Upper lobe of right lung (tissue), 1 donor: Measurements from ENCODE around the gene MRPL42. TPM values are rescaled to one million over a fixed set of nuclear protein-coding genes. Genes with fewer than 3 reads are reported as not detected.

ENCODE experiments used
- ATAC-seq: fragments of 200-7000 bp; cut with Tn5 transposase; one replicate; pipeline ENCODE4 v1.9.1; 2020; ENCODE audit warnings: mild to moderate bottlenecking, moderate library complexity
- DNase-seq: peaks from one replicate; pipeline ENCODE4 v3.0.0-alpha.2; 2020
- H3K27ac ChIP-seq: fragments of 200-600 bp; one replicate; pipeline ENCODE4 v1.8.0; 2022
- H3K27me3 ChIP-seq: fragments of 200-600 bp; one replicate; pipeline ENCODE4 v1.8.0; 2022; ENCODE audit warnings: mild to moderate bottlenecking
- H3K36me3 ChIP-seq: fragments of 200-600 bp; one replicate; pipeline ENCODE4 v1.8.0; 2022
- H3K4me1 ChIP-seq: fragments of 200-600 bp; one replicate; pipeline ENCODE4 v1.8.0; 2022
- H3K4me3 ChIP-seq: fragments of 200-600 bp; one replicate; pipeline ENCODE4 v1.8.0; 2022; ENCODE audit warnings: mild to moderate bottlenecking
- H3K9me3 ChIP-seq: fragments of 200-600 bp; one replicate; pipeline ENCODE4 v1.8.0; 2022
- intact Hi-C: fragments of 100-400 bp; cut with DNase I; formaldehyde crosslinking; loops from one replicate; pipeline ENCODE4 v1.11.0; 2022
- total RNA-seq: library from RNA; stranded (reverse); fragmentation: NEBNext Ultra II Directional; extraction: Animal tissue kit (Norgen Biotek cat#: 25700); gene quantifications from one replicate; pipeline ENCODE4 v1.2.1, GENCODE V29; 2021
- TF ChIP-seq, protein P1 (sequence below): fragments of 200-600 bp; IDR thresholded peaks from one replicate; pipeline ENCODE4 v1.8.0; 2022; ENCODE audit warnings: antibody characterized with exemption
- donor health status: DM: no; HTN: yes; CAD: no; lungs with severe emphysema.

The MRPL42 gene
- total RNA-seq, 1 donor from 2014 or later = 49.4 TPM

DNA sequence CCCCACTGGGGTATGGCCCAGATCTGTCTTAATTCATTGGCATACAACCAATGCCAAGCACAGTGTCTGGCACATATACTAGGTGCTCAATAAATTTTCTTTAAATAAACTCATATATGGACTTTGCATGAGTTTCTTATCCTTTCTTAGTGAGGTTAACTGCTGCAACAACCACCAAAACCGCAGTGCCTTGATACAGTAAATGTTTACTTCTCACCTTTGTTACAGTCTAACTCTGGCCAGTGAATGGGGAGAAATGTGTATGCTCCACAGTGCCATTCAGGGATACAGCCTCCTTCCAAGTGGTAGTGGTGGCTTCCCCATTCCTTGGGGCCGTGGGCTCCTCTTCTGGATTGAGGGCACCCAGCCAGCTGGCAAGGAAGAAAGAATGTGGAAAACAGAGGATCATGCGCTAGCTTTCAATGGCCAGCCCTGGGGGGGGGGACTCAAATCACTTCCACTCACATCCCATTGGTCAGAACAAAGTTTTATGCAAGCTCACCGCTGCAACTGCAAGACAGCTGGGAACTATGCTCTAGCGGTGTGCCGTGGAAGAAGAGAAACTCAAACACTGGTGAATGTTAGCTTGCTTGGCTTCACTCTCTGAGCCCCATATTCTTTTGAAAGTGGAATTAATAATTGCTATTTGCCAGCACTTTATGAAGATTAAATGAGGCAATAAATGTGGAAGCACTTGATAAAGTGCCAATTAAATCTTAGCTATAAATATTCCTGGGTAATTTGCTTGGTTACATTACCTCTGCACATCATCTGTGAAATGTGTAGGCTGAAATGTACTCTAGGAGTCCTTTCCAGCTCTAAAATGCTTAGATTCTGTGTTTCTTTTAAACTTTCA, 54.1 kb downstream of the MRPL42 start:
- no peak for DNase-seq
- no peak overlapping the region for H3K27ac ChIP-seq

DNA sequence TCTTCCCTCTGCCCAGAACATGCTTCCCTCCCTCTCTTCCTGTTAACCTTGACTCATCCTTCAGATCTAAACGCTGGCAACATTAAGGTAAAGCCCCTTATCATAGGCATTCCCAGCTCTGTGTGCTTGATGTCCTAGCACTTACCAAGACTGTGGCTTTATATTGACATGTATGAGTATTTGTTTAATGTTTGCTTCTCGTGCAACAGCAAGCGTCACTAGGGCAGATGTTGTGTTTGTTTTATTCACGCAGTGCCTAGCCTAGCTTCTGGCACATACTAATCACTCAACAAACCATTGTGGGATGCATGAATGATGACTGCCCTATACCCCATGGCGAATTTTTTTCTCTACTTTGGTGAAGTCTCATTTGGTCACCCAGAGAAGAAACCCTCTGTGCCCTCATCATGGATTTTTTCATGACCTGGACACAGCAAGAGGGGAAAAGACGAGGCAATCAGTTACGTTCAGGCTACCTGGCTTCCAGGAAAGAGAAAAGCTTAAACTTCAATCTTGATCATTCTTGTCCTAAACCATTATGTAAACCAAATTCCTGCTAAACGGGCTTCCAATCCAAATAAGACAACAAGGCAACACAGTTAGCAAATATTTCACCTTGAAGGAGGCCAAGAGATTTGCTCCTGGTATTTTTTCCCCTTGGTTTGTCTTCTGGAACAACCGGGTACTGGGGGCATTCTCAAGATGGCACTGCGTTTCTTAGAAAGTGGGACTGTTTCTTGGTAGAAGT, 57.2 kb downstream of the MRPL42 start:
- intact Hi-C loops = no loop called here
- TF ChIP-seq, protein P1, sequence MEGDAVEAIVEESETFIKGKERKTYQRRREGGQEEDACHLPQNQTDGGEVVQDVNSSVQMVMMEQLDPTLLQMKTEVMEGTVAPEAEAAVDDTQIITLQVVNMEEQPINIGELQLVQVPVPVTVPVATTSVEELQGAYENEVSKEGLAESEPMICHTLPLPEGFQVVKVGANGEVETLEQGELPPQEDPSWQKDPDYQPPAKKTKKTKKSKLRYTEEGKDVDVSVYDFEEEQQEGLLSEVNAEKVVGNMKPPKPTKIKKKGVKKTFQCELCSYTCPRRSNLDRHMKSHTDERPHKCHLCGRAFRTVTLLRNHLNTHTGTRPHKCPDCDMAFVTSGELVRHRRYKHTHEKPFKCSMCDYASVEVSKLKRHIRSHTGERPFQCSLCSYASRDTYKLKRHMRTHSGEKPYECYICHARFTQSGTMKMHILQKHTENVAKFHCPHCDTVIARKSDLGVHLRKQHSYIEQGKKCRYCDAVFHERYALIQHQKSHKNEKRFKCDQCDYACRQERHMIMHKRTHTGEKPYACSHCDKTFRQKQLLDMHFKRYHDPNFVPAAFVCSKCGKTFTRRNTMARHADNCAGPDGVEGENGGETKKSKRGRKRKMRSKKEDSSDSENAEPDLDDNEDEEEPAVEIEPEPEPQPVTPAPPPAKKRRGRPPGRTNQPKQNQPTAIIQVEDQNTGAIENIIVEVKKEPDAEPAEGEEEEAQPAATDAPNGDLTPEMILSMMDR = no peak
- no peaks in the 10 kb centered on the region for H3K9me3 ChIP-seq
- no peak overlapping the region for H3K4me3 ChIP-seq
- H3K27me3 ChIP-seq = no peaks in the 10 kb centered on the region
- no peaks in the 10 kb centered on the region for H3K36me3 ChIP-seq
- ATAC-seq = no peak
- DNase-seq = no peak
- no peak overlapping the region for H3K27ac ChIP-seq
- H3K4me1 ChIP-seq = no peaks in the 10 kb centered on the region

More for the DNA sequence above, 54.1 kb downstream of the MRPL42 start:
- no peaks in the 10 kb centered on the region for H3K27me3 ChIP-seq
- intact Hi-C loops = no loop called here
- no peaks in the 10 kb centered on the region for H3K9me3 ChIP-seq
- H3K4me1 ChIP-seq = no peaks in the 10 kb centered on the region
- ATAC-seq = peak; percentile 27
- H3K36me3 ChIP-seq = no peaks in the 10 kb centered on the region
- no peak overlapping the region for H3K4me3 ChIP-seq
- TF ChIP-seq, protein P1 = no peak

DNA sequence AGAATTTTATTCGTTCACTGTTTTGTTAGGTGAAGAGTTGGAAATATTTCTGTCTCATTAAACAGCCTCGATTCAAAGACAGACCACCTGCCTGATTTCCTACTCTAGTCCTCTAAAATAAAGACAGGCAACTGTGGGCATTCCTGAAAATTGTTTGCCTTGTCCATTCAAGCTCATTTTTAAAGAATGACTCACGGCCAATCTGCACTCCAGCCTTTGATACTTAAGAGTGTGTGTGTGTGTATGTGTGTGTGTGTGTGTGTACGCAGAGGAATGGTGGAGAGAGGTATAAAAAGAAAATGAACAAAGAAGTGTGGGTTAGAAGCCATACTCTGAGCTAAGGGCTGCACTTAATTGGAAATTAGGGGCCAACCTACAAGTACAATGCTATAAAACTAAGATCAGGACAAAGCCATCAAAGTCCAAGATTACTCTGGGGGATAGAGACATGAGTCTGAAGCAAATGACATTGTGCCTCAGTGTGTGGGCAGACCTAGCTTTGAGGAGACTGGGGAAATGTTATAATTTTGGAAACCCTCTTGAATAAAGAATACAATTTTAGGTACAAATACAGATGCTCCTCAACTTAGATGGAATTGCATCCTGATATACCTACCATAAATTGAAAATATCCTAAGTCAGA, 59.6 kb downstream of the MRPL42 start:
- H3K27me3 ChIP-seq = no peaks in the 10 kb centered on the region
- H3K9me3 ChIP-seq = no peaks in the 10 kb centered on the region
- no peaks in the 10 kb centered on the region for H3K4me1 ChIP-seq
- DNase-seq (no peak), ATAC-seq (peak; percentile 87)
- TF ChIP-seq, protein P1 = no peak
- no peaks in the 10 kb centered on the region for H3K36me3 ChIP-seq
- H3K27ac ChIP-seq = no peak overlapping the region
- intact Hi-C loops = no loop called here
- H3K4me3 ChIP-seq = no peak overlapping the region

DNA sequence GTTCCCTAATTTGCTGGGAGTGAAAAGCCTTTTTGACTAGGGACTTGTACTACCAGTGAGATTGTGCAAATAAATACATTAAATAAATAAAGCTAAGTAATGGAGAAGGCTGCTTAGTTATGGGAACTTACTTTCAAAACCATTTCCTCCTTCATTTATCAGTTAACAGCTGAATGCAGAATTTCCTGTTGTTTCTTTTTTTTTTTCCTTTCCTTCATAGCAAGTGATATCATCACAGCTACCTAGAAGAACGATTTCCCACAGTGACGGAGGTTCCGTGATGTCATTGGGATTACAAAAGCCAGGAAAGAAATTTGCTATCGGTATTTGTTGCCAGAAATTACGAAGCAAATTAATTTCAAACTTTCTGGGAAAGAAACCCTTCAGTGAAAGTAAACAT, 63.0 kb downstream of the MRPL42 start:
- Histone ChIP-seq H3K27me3 (no peaks in the 10 kb centered on the region), H3K9me3 (no peaks in the 10 kb centered on the region), H3K36me3 (no peaks in the 10 kb centered on the region), H3K4me1 (no peaks in the 10 kb centered on the region), H3K4me3 (no peak overlapping the region), H3K27ac (no peak overlapping the region)
- DNase-seq (no peak), ATAC-seq (no peak)
- TF ChIP-seq, protein P1 = no peak
- intact Hi-C loops = no loop called here

DNA sequence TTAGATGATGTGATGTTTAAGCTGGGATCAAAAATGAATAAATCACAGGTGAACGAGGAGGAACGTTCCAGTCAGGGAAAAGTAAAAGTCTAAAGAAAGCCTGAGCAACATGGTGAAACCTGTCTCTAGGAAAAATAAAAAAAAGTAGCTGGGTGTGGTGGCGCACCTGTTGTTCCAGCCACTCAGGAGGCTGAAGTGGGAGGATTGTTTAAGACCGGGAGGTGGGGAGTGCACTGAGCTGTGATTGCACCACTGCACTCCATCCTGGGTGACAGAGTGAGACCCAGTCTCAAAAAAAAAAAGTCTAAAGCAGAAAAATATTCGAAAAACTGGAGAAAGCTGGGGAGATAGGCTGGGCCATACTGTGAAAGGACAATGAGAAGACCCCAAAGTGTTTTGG, 66.0 kb downstream of the MRPL42 start:
- no peaks in the 10 kb centered on the region for H3K27me3 ChIP-seq
- TF ChIP-seq, protein P1 = no peak
- no peak overlapping the region for H3K27ac ChIP-seq
- H3K4me3 ChIP-seq = no peak overlapping the region
- H3K4me1 ChIP-seq = no peaks in the 10 kb centered on the region
- ATAC-seq (peak; percentile 64), DNase-seq (no peak)
- intact Hi-C loops = no loop called here
- H3K36me3 ChIP-seq = no peaks in the 10 kb centered on the region
- H3K9me3 ChIP-seq = no peaks in the 10 kb centered on the region
